Neural crest cell (in vitro differentiated cells): Measurements from ENCODE around the gene PIK3C2A. TPM values are rescaled to one million over a fixed set of nuclear protein-coding genes. Genes with fewer than 3 reads are reported as not detected.

ENCODE experiments used
- DNase-seq: peaks from one replicate; pipeline ENCODE4 v3.0.0; 2021; ENCODE audit warnings: low read depth, mixed read lengths, low spot score
- H3K27ac Mint-ChIP-seq: one replicate; pipeline ENCODE4 v1.8.0; 2021; ENCODE audit warnings: mild to moderate bottlenecking, mixed read lengths; ENCODE audit not compliant: unreplicated experiment
- H3K27me3 Mint-ChIP-seq: 2 replicates; pipeline ENCODE4 v1.8.0; 2021; ENCODE audit warnings: low read depth, mild to moderate bottlenecking, mixed read lengths
- H3K36me3 Mint-ChIP-seq: 2 replicates; pipeline ENCODE4 v1.8.0; 2021; ENCODE audit warnings: low read depth, mild to moderate bottlenecking, mixed read lengths
- H3K4me1 Mint-ChIP-seq: 2 replicates; pipeline ENCODE4 v1.8.0; 2021; ENCODE audit warnings: mixed read lengths
- H3K4me3 Mint-ChIP-seq: one replicate; pipeline ENCODE4 v1.8.0; 2021; ENCODE audit warnings: mild to moderate bottlenecking, mixed read lengths
- H3K9me3 Mint-ChIP-seq: 2 replicates; pipeline ENCODE4 v1.8.0; 2021; ENCODE audit warnings: mixed read lengths
- total RNA-seq: library from RNA; stranded (reverse); gene quantifications from 2 replicates; pipeline ENCODE4 v1.2.1, GENCODE V29; 2021
- TF ChIP-seq, protein P1 (sequence below): fragments of 200-600 bp; sonication (generic); conservative IDR thresholded peaks from 2 replicates; pipeline ENCODE4 v1.5.0; 2021; ENCODE audit warnings: antibody characterized with exemption, mild to moderate bottlenecking

The PIK3C2A gene
- total RNA-seq, 1 donor from 2014 or later = 76.8 TPM

DNA sequence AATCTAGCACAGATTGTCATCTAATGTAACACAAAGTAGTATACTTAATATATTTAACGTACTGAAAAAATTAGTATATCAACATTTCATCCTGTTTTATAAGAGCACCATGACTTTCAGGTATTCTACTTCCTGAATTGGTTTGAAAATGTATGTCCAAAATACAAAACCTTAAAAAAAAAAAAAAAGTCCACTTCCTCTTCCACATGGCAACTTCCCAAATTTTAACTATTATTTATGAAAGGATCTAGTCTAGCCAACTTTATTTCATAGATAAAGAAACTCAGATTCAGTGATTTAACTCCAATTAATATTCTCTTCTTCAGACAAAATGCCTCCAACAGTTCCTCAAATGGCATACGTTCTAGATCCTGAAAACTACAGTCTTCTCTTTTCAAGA lies 44.0 kb downstream of the PIK3C2A start:
- H3K4me3 Mint-ChIP-seq = no peak overlapping the region

DNA sequence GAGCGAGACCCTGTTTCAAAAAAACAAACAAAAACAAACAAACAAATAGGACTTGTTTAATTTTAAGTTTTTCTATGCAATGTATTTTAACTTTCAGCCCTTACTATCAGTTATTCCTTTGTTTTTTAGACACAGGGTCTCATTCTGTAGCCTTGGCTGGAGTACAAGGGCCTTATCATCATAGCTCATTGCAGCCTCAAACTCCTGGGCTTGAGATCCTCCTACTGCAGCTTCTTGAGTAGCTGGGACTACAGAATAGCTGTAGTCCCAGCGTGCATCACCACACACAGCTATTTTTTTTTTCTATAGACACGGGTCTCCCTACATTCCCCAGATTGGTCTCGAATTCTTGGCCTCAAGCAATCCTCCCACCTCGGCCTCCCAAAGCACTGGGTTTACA lies 44.5 kb downstream of the PIK3C2A start:
- Mint-ChIP-seq H3K27me3 (no peaks in the 10 kb centered on the region), H3K9me3 (no peaks in the 10 kb centered on the region), H3K27ac (no peak overlapping the region), H3K4me1 (peaks cover 38% of the 10 kb centered on the region), H3K4me3 (no peak overlapping the region), H3K36me3 (peaks cover 2% of the 10 kb centered on the region)
- TF ChIP-seq, protein P1, sequence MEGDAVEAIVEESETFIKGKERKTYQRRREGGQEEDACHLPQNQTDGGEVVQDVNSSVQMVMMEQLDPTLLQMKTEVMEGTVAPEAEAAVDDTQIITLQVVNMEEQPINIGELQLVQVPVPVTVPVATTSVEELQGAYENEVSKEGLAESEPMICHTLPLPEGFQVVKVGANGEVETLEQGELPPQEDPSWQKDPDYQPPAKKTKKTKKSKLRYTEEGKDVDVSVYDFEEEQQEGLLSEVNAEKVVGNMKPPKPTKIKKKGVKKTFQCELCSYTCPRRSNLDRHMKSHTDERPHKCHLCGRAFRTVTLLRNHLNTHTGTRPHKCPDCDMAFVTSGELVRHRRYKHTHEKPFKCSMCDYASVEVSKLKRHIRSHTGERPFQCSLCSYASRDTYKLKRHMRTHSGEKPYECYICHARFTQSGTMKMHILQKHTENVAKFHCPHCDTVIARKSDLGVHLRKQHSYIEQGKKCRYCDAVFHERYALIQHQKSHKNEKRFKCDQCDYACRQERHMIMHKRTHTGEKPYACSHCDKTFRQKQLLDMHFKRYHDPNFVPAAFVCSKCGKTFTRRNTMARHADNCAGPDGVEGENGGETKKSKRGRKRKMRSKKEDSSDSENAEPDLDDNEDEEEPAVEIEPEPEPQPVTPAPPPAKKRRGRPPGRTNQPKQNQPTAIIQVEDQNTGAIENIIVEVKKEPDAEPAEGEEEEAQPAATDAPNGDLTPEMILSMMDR = no peak
- DNase-seq = no peak

More for the DNA sequence above, 44.0 kb downstream of the PIK3C2A start:
- Mint-ChIP-seq H3K36me3 (peaks cover 5% of the 10 kb centered on the region), H3K27ac (no peak overlapping the region), H3K9me3 (no peaks in the 10 kb centered on the region), H3K4me1 (peaks cover 38% of the 10 kb centered on the region), H3K27me3 (no peaks in the 10 kb centered on the region)
- TF ChIP-seq, protein P1 = no peak
- no peak for DNase-seq

DNA sequence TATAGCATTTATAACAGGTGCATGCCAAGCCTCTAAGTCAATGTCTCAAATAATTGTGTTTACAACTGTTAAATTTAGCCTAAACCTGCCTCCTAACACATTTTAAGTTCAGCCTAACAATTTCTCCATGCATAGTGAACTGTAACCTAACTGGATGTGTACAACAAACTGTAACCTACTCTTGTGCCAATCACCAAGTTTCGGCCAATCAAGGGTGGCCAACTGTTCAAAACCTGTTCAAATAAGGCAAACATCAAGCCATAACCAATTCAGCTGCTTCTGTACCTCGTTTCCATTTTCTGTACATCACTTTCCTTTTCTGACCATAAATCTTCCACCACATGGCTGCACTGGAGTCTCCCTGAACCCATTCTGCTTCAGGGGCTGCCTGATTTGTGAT lies 45.4 kb downstream of the PIK3C2A start:
- Mint-ChIP-seq H3K4me3 (no peak overlapping the region), H3K9me3 (no peaks in the 10 kb centered on the region), H3K27me3 (no peaks in the 10 kb centered on the region), H3K36me3 (peaks cover 2% of the 10 kb centered on the region), H3K4me1 (peaks cover 38% of the 10 kb centered on the region), H3K27ac (no peak overlapping the region)
- no peak for DNase-seq
- TF ChIP-seq, protein P1 = no peak

DNA sequence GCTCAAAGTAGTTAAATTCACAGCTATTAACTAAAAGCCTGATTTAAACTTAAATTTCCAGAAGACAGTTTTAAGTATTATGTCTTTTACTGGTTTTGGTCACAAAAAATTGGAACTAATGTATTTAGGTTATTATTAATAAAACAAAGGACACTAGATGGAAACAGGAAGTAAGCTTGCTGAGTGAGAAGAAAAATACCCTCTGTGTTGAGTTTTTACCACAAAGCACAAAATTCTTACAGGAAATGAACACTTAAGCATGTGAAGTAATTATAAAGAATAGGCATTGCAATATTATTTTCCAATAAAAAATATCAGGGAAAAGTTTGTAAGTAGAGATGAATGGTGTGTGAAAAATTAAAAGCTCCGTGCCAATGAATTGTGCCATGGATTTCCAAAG lies 46.3 kb downstream of the PIK3C2A start:
- peaks cover 2% of the 10 kb centered on the region for H3K36me3 Mint-ChIP-seq
- no peak overlapping the region for H3K27ac Mint-ChIP-seq
- DNase-seq = no peak
- H3K9me3 Mint-ChIP-seq = no peaks in the 10 kb centered on the region
- H3K4me1 Mint-ChIP-seq = peaks cover 44% of the 10 kb centered on the region
- TF ChIP-seq, protein P1 = no peak
- H3K27me3 Mint-ChIP-seq = no peaks in the 10 kb centered on the region
- H3K4me3 Mint-ChIP-seq = no peak overlapping the region

DNA sequence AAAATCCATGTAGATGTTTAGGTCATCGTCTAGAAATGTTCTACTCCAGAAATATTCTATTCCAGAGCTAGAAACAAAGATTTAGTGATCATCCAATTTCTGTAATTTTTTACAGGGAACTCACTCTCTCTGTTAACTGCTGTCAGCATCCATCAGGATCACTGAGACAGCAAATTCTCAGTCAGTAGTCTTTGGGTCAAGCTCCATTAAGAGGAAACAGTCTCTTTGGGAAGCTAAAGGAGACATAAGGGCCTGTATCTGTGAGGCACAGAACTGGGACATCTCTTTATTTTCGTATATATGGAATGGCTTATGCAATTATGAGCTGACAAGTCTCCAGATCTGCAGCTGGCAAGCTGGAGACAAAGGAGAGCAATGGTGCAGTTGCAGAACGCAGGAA lies 48.3 kb downstream of the PIK3C2A start:
- no peak for DNase-seq
- Mint-ChIP-seq H3K27ac (no peak overlapping the region), H3K9me3 (no peaks in the 10 kb centered on the region), H3K27me3 (no peaks in the 10 kb centered on the region), H3K4me3 (no peak overlapping the region), H3K4me1 (peaks cover 42% of the 10 kb centered on the region), H3K36me3 (peaks cover 6% of the 10 kb centered on the region)
- TF ChIP-seq, protein P1 = no peak

Other genes with a start within 250 kb of the PIK3C2A start
- gene PLEKHA7, start 193.6 kb downstream of the PIK3C2A start, total RNA-seq = 15.6 and 18.2 TPM in 2 replicates
- gene RPS13, start 130.3 kb downstream of the PIK3C2A start, total RNA-seq = 1,131 and 1,196 TPM in 2 replicates
- 58.6 and 59.3 TPM in 2 replicates for gene NUCB2, start 68.8 kb upstream of the PIK3C2A start, total RNA-seq
- 18.8 and 20.9 TPM in 2 replicates for gene NCR3LG1, start 143.8 kb upstream of the PIK3C2A start, total RNA-seq
- gene KCNJ11, start 180.7 kb upstream of the PIK3C2A start, total RNA-seq = 2.3 TPM in 2 replicates